Neural cell (in vitro differentiated cells): ENCODE results near the gene FNDC3B.

ENCODE experiments used
- CTCF ChIP-seq: fragments of 450-650 bp; IDR thresholded peaks from 2 replicates; pipeline ENCODE4 v1.5.1; 2014; ENCODE audit warnings: antibody characterized with exemption, mild to moderate bottlenecking, moderate library complexity; ENCODE audit not compliant: poor library complexity, severe bottlenecking
- EZH2 ChIP-seq: fragments of 200-600, 300-800 bp; shearing (Covaris generic), sonication (generic); IDR thresholded peaks from 2 replicates; pipeline ENCODE4 v1.6.1; 2014; ENCODE audit warnings: antibody characterized with exemption, low read length, borderline replicate concordance, mild to moderate bottlenecking; ENCODE audit not compliant: insufficient read depth, poor library complexity, severe bottlenecking
- POLR2AphosphoS5 ChIP-seq: IDR thresholded peaks from 2 replicates; pipeline ENCODE4 v1.6.1; 2012
- RAD21 ChIP-seq: fragments of 450-650 bp; conservative IDR thresholded peaks from 2 replicates; pipeline ENCODE4 v1.6.1; 2014; ENCODE audit warnings: antibody characterized with exemption, mild to moderate bottlenecking, moderate library complexity
- TAF1 ChIP-seq: IDR thresholded peaks from 2 replicates; pipeline ENCODE4 v1.6.1; 2012; ENCODE audit warnings: low read depth

- no peak for TF ChIP-seq CTCF
- TF ChIP-seq POLR2AphosphoS5: no peak
- no peak for TF ChIP-seq EZH2
- no peak for TF ChIP-seq RAD21
- no peak for TF ChIP-seq TAF1
These were observed 173.8 kb downstream of the FNDC3B start for GRCh38 chr3:172213200-172213599.
